ENCODE measurements around the gene CNGB1. TPM values are rescaled to one million over a fixed set of nuclear protein-coding genes. Genes with fewer than 3 reads are reported as not detected.

CNGB1 gene
- total and polyA plus RNA-seq, 2 of the 13 experiments (the other 11 are each of a cell fraction or from before 2014, with no cell fraction given): 0.02 to 0.15 TPM

- TF ChIP-seq FUBP1 (CRISPR knock-in tag; IDR thresholded peaks at IDR 0.05; ENCODE audit: borderline replicate concordance): no peak
- peak; percentile 32 to 75; a peak in 2 of 4 replicates for TF ChIP-seq NR2F1 (CRISPR knock-in tag; IDR thresholded peaks at IDR 0.05)
- no peak for TF ChIP-seq STAT5B (CRISPR knock-in tag; IDR thresholded peaks at IDR 0.05)
- TF ChIP-seq MIER3 (CRISPR knock-in tag; IDR thresholded peaks at IDR 0.05; ENCODE audit: borderline replicate concordance): peak; percentile 12; the same call in 1 of the 2 replicates
- no peak for TF ChIP-seq SETDB1 (CRISPR knock-in tag; IDR thresholded peaks at IDR 0.05; ENCODE audit: borderline replicate concordance)
- TF ChIP-seq RFXAP (CRISPR knock-in tag; IDR thresholded peaks at IDR 0.05; ENCODE audit: borderline replicate concordance): peak; percentile 56
- no peak for TF ChIP-seq NAIF1 (CRISPR knock-in tag; IDR thresholded peaks at IDR 0.05; ENCODE audit: borderline replicate concordance)
- no peak for TF ChIP-seq CENPT (CRISPR knock-in tag; IDR thresholded peaks at IDR 0.05; ENCODE audit: low read depth)
- TF ChIP-seq ZNF234 (CRISPR knock-in tag; conservative IDR thresholded peaks at IDR 0.05): no peak
- no peak for TF ChIP-seq ISX (CRISPR knock-in tag; conservative IDR thresholded peaks at IDR 0.05)
- TF ChIP-seq, protein P1, sequence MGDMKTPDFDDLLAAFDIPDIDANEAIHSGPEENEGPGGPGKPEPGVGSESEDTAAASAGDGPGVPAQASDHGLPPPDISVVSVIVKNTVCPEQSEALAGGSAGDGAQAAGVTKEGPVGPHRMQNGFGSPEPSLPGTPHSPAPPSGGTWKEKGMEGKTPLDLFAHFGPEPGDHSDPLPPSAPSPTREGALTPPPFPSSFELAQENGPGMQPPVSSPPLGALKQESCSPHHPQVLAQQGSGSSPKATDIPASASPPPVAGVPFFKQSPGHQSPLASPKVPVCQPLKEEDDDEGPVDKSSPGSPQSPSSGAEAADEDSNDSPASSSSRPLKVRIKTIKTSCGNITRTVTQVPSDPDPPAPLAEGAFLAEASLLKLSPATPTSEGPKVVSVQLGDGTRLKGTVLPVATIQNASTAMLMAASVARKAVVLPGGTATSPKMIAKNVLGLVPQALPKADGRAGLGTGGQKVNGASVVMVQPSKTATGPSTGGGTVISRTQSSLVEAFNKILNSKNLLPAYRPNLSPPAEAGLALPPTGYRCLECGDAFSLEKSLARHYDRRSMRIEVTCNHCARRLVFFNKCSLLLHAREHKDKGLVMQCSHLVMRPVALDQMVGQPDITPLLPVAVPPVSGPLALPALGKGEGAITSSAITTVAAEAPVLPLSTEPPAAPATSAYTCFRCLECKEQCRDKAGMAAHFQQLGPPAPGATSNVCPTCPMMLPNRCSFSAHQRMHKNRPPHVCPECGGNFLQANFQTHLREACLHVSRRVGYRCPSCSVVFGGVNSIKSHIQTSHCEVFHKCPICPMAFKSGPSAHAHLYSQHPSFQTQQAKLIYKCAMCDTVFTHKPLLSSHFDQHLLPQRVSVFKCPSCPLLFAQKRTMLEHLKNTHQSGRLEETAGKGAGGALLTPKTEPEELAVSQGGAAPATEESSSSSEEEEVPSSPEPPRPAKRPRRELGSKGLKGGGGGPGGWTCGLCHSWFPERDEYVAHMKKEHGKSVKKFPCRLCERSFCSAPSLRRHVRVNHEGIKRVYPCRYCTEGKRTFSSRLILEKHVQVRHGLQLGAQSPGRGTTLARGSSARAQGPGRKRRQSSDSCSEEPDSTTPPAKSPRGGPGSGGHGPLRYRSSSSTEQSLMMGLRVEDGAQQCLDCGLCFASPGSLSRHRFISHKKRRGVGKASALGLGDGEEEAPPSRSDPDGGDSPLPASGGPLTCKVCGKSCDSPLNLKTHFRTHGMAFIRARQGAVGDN (CRISPR knock-in tag; IDR thresholded peaks at IDR 0.05): peak; percentile 75
- TF ChIP-seq, protein P2, sequence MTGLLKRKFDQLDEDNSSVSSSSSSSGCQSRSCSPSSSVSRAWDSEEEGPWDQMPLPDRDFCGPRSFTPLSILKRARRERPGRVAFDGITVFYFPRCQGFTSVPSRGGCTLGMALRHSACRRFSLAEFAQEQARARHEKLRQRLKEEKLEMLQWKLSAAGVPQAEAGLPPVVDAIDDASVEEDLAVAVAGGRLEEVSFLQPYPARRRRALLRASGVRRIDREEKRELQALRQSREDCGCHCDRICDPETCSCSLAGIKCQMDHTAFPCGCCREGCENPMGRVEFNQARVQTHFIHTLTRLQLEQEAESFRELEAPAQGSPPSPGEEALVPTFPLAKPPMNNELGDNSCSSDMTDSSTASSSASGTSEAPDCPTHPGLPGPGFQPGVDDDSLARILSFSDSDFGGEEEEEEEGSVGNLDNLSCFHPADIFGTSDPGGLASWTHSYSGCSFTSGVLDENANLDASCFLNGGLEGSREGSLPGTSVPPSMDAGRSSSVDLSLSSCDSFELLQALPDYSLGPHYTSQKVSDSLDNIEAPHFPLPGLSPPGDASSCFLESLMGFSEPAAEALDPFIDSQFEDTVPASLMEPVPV (CRISPR knock-in tag; IDR thresholded peaks at IDR 0.05): peak; percentile 56; the same call in 1 of the 2 replicates
- no peak for TF ChIP-seq ZZZ3 (CRISPR knock-in tag; IDR thresholded peaks at IDR 0.05; ENCODE audit: borderline replicate concordance)
- no peak for TF ChIP-seq ZFP36 (IDR thresholded peaks at IDR 0.05; ENCODE audit: borderline replicate concordance, low read depth, low read length, partially characterized antibody)
- TF ChIP-seq ZNF224 (CRISPR knock-in tag; IDR thresholded peaks at IDR 0.05): no peak; the same call in 1 of the 2 replicates
- TF ChIP-seq GABPB1 (CRISPR knock-in tag; IDR thresholded peaks at IDR 0.05): peak; percentile 93
Measured at GRCh38 chr16:58000706-58001676, 30.1 kb upstream of the CNGB1 start, which contains the start of gene USB1 (continued).

All from HepG2 (cell line).